Skeletal muscle satellite cell (primary cell): ENCODE measurements around the gene RPP21. TPM values are rescaled to one million over a fixed set of nuclear protein-coding genes. Genes with fewer than 3 reads are reported as not detected.

Experiments
- H3K27me3 ChIP-seq: 2 replicates; pipeline ENCODE4 v1.7.0; 2013; ENCODE audit warnings: low read length; ENCODE audit not compliant: control insufficient read depth, insufficient read depth
- H3K36me3 ChIP-seq: 2 replicates; pipeline ENCODE4 v1.7.0; 2013; ENCODE audit warnings: mild to moderate bottlenecking, control low read depth, low read length; ENCODE audit not compliant: insufficient read depth
- H3K4me1 ChIP-seq: 2 replicates; pipeline ENCODE4 v1.7.0; 2013; ENCODE audit warnings: low read length; ENCODE audit not compliant: control insufficient read depth, insufficient read depth
- H3K4me2 ChIP-seq: 2 replicates; pipeline ENCODE4 v1.7.0; 2013; ENCODE audit warnings: mild to moderate bottlenecking, low read length
- H3K4me3 ChIP-seq: 2 replicates; pipeline ENCODE4 v1.7.0; 2013; ENCODE audit warnings: low read length
- H3K9ac ChIP-seq: 2 replicates; pipeline ENCODE4 v1.7.0; 2013; ENCODE audit warnings: mild to moderate bottlenecking, low read depth, low read length, moderate library complexity
- H3K9me3 ChIP-seq: replicated peaks from 2 replicates; pipeline ENCODE4 v1.7.0; 2013; ENCODE audit warnings: mild to moderate bottlenecking, control low read depth, low read length
- total RNA-seq: library from RNA; depleted of rRNA; stranded (reverse); fragments of >200 nt; gene quantifications from 2 replicates; pipeline ENCODE4 v1.2.3, GENCODE V29; 2012; rRNA removed

RPP21 gene
- 42.8 and 43.7 TPM in 2 replicates for total RNA-seq

GRCh38 chr6:30344868-30345671, at the start of gene RPP21:
Gene RPP21 (plus strand): TSS chr6:30345156. CDS start chr6:30345172, 16 bp downstream.
- H3K36me3 ChIP-seq: peaks cover 24% of the 10 kb centered on the region
- H3K4me1 ChIP-seq: peaks cover 4% of the 10 kb centered on the region

GRCh38 chr6:30295837-30296236, 49.1 kb upstream of the RPP21 start:
- H3K4me3 ChIP-seq: no peak overlapping the region
- no peak overlapping the region for H3K9ac ChIP-seq
- no peaks in the 10 kb centered on the region for H3K27me3 ChIP-seq
- H3K4me1 ChIP-seq: no peaks in the 10 kb centered on the region
- no peak overlapping the region for H3K4me2 ChIP-seq
- H3K9me3 ChIP-seq: no peaks in the 10 kb centered on the region
- peaks cover 51% of the 10 kb centered on the region for H3K36me3 ChIP-seq

More at GRCh38 chr6:30344868-30345671, at the start of gene RPP21:
- peak within 1 kb of the TSS; percentile 87 for H3K9ac ChIP-seq
- H3K27me3 ChIP-seq: no peaks in the 10 kb centered on the region
- H3K4me3 ChIP-seq: peak within 1 kb of the TSS; percentile 95
- no peaks in the 10 kb centered on the region for H3K9me3 ChIP-seq
- H3K4me2 ChIP-seq: peak within 1 kb of the TSS; percentile 76

- H3K4me1 ChIP-seq: no peaks in the 10 kb centered on the region
- peaks cover 7% of the 10 kb centered on the region for H3K36me3 ChIP-seq
- no peaks in the 10 kb centered on the region for H3K27me3 ChIP-seq
- no peak overlapping the region for H3K9ac ChIP-seq
- no peak overlapping the region for H3K4me2 ChIP-seq
- H3K9me3 ChIP-seq: no peaks in the 10 kb centered on the region
- no peak overlapping the region for H3K4me3 ChIP-seq
These were observed 41.0 kb upstream of the RPP21 start for GRCh38 chr6:30304002-30304401.

GRCh38 chr6:30311101-30311500, 33.9 kb upstream of the RPP21 start:
- Histone ChIP-seq H3K4me3 (no peak overlapping the region), H3K9me3 (no peaks in the 10 kb centered on the region), H3K4me1 (no peaks in the 10 kb centered on the region), H3K36me3 (peaks cover 27% of the 10 kb centered on the region), H3K9ac (no peak overlapping the region), H3K27me3 (no peaks in the 10 kb centered on the region), H3K4me2 (no peak overlapping the region)

GRCh38 chr6:30311671-30312070, 33.3 kb upstream of the RPP21 start:
- Histone ChIP-seq H3K36me3 (peaks cover 27% of the 10 kb centered on the region), H3K4me3 (no peak overlapping the region), H3K9me3 (no peaks in the 10 kb centered on the region), H3K4me2 (no peak overlapping the region), H3K4me1 (no peaks in the 10 kb centered on the region), H3K27me3 (no peaks in the 10 kb centered on the region), H3K9ac (no peak overlapping the region)

GRCh38 chr6:30312266-30312665, 32.7 kb upstream of the RPP21 start:
- no peak overlapping the region for H3K9ac ChIP-seq
- no peaks in the 10 kb centered on the region for H3K4me1 ChIP-seq
- H3K36me3 ChIP-seq: peaks cover 27% of the 10 kb centered on the region
- no peaks in the 10 kb centered on the region for H3K27me3 ChIP-seq
- no peak overlapping the region for H3K4me2 ChIP-seq
- H3K4me3 ChIP-seq: no peak overlapping the region
- H3K9me3 ChIP-seq: no peaks in the 10 kb centered on the region

- H3K36me3 ChIP-seq: peaks cover 27% of the 10 kb centered on the region
- H3K9ac ChIP-seq: no peak overlapping the region
- H3K9me3 ChIP-seq: no peaks in the 10 kb centered on the region
These were observed 32.2 kb upstream of the RPP21 start for GRCh38 chr6:30312676-30313321.

GRCh38 chr6:30315156-30315555, 29.8 kb upstream of the RPP21 start:
- Histone ChIP-seq H3K4me3 (no peak overlapping the region), H3K9ac (no peak overlapping the region), H3K4me1 (peaks cover 4% of the 10 kb centered on the region), H3K27me3 (no peaks in the 10 kb centered on the region), H3K4me2 (no peak overlapping the region), H3K9me3 (no peaks in the 10 kb centered on the region), H3K36me3 (peaks cover 24% of the 10 kb centered on the region)

More at GRCh38 chr6:30312676-30313321, 32.2 kb upstream of the RPP21 start:
- H3K4me2 ChIP-seq: no peak overlapping the region
- no peak overlapping the region for H3K4me3 ChIP-seq
- no peaks in the 10 kb centered on the region for H3K27me3 ChIP-seq
- H3K4me1 ChIP-seq: no peaks in the 10 kb centered on the region

GRCh38 chr6:30317913-30318589, 26.9 kb upstream of the RPP21 start:
- Histone ChIP-seq H3K4me3 (no peak overlapping the region), H3K4me1 (peaks cover 19% of the 10 kb centered on the region), H3K4me2 (no peak overlapping the region), H3K36me3 (peaks cover 16% of the 10 kb centered on the region), H3K9ac (no peak overlapping the region), H3K27me3 (no peaks in the 10 kb centered on the region), H3K9me3 (peaks cover 2% of the 10 kb centered on the region)

- no peak overlapping the region for H3K4me2 ChIP-seq
- peaks cover 2% of the 10 kb centered on the region for H3K9me3 ChIP-seq
- no peaks in the 10 kb centered on the region for H3K27me3 ChIP-seq
- peaks cover 7% of the 10 kb centered on the region for H3K36me3 ChIP-seq
- H3K4me3 ChIP-seq: no peak overlapping the region
- H3K4me1 ChIP-seq: peaks cover 30% of the 10 kb centered on the region
- no peak overlapping the region for H3K9ac ChIP-seq
These were observed 25.7 kb upstream of the RPP21 start for GRCh38 chr6:30319146-30319835.
